Heart left ventricle (tissue), 16 donors: Measurements from ENCODE around the gene CLDN14. TPM values are rescaled to one million over a fixed set of nuclear protein-coding genes. Genes with fewer than 3 reads are reported as not detected.

Experiments
- ATAC-seq, 4 donors: fragments of 200-7000 bp; cut with Tn5 transposase; one replicate each; pipeline ENCODE4 v1.9.1; 2020 to 2022; ENCODE audit warnings: moderate library complexity in 4 of 4, mild to moderate bottlenecking in 3 of 4, moderate number of reproducible peaks in 1 of 4
- DNase-seq, 5 donors: peaks; one replicate each; pipeline ENCODE4 v3.0.0-alpha.2; 2020
- H3K27ac ChIP-seq, 12 donors: fragments of 200-600 bp; sonication (generic) in 4 of 12; one replicate each; pipeline versions ENCODE4 v1.5.0 to v1.8.0; 2016 to 2022; ENCODE audit warnings: mild to moderate bottlenecking in 2 of 12
- H3K27me3 ChIP-seq, 9 donors: fragments of 200-600 bp; sonication (generic) in 2 of 9; one replicate each; pipeline versions ENCODE4 v1.5.1 to v1.8.0; 2016 to 2022; ENCODE audit warnings: mild to moderate bottlenecking in 3 of 9
- H3K36me3 ChIP-seq, 9 donors: fragments of 200-600 bp; sonication (generic) in 2 of 9; one replicate each; pipeline versions ENCODE4 v1.5.0 to v1.8.0; 2018 to 2022; ENCODE audit warnings: mild to moderate bottlenecking in 2 of 9
- H3K4me1 ChIP-seq, 12 donors: fragments of 200-600 bp; sonication (generic) in 4 of 12; one replicate each; pipeline versions ENCODE4 v1.5.0 to v1.8.0; 2016 to 2022; ENCODE audit warnings: mild to moderate bottlenecking in 3 of 12
- H3K4me3 ChIP-seq, 12 donors: fragments of 200-600 bp; sonication (generic) in 4 of 12; one replicate each; pipeline versions ENCODE4 v1.5.0 to v1.8.0; 2017 to 2022; ENCODE audit warnings: mild to moderate bottlenecking in 9 of 12, moderate library complexity in 4 of 12
- H3K9me3 ChIP-seq, 12 donors: fragments of 200-600 bp; sonication (generic) in 4 of 12; one replicate each; pipeline versions ENCODE4 v1.5.0 to v1.8.0; 2016 to 2022; ENCODE audit warnings: mild to moderate bottlenecking in 1 of 12
- POLR2A ChIP-seq, 2 donors: fragments of 450-650 bp; IDR thresholded peaks; one replicate each; pipeline ENCODE4 v1.6.1; 2017; ENCODE audit warnings: antibody characterized with exemption in 2 of 2, mild to moderate bottlenecking in 2 of 2, moderate library complexity in 2 of 2
- WGBS, 4 donors: extraction: QIAGEN DNeasy Blood & Tissue Kit in 2 of 4; methylation state at CpG; one replicate each; pipeline versions ENCODE4 v1.1.5 to v1.1.7; 2013 to 2018; 5-methylcytosine and 5-hydroxymethylcytosine counted together
- intact Hi-C, 10 donors: fragments of 100-400 bp; cut with DNase I; formaldehyde crosslinking; loops; one replicate each; pipeline versions ENCODE4 v1.11.1 to v1.14.2; 2022
- polyA plus RNA-seq, 2 donors: library from polyadenylated mRNA; stranded (reverse); fragments of 200-250 nt; gene quantifications; one replicate each; pipeline ENCODE4 v1.2.3, GENCODE V29; 2013
- total RNA-seq, 9 donors: library from RNA; depleted of rRNA in 2 of 9; stranded (reverse); fragments of >200 nt in 2 of 9; fragmentation: NEBNext Ultra II Directional in 3 of 9; extraction: Animal tissue kit (Norgen Biotek cat#: 25700) in 3 of 9; gene quantifications; one replicate each; pipeline versions ENCODE4 v1.1.0 to v1.2.4, GENCODE V29; 2016 to 2023
- TF ChIP-seq, protein P1 (sequence below), 12 donors: fragments of 200-600 bp; sonication (generic) in 4 of 12; IDR thresholded peaks; one replicate each; pipeline versions ENCODE4 v1.5.0 to v1.8.0; 2018 to 2022; ENCODE audit warnings: antibody characterized with exemption in 12 of 12, mild to moderate bottlenecking in 5 of 12
- donor health status: ischemic (EF 13 %, LVEDD 7.1; RV severe dilation, severe dysfunction).
- donor health status: healthy with polysubstance abuse.
- donor health status: DM: no; HTN: yes; CAD: no.
- donor health status: DM: no; HTN: no; CAD: no.
- donor health status: ischemic (EF 25% LVEDD 6.9; RV normal size, moderate dysfunction).
- donor health status: ischemic (EF 25% LVEDD 5.7; RV mildly dilated, moderate dysfunction).
- donor health status: healthy.
- donor health status: DM: yes; HTN: yes; CAD: no.
- donor health status: ischemic (EF 35%, LVEDD 5.7; RV mildly dilated, moderate dysfunction).
- donor health status: nonischemic (EF 11% LVEDD 7.7; RV severe dilation, severe dysfunction).
- donor health status: DM: yes; HTN: yes; CAD: no.
- donor health status: PGD.
- donor health status: ischemic (EF 29% LVEDD 5.4; RV normal size, mild dysfunction).
- donor health status: nonischemic (EF 23%, LVEDD 6.1; RV moderate dilation, normal function).

Gene CLDN14
- total and polyA plus RNA-seq, 11 donors: not detected

DNA sequence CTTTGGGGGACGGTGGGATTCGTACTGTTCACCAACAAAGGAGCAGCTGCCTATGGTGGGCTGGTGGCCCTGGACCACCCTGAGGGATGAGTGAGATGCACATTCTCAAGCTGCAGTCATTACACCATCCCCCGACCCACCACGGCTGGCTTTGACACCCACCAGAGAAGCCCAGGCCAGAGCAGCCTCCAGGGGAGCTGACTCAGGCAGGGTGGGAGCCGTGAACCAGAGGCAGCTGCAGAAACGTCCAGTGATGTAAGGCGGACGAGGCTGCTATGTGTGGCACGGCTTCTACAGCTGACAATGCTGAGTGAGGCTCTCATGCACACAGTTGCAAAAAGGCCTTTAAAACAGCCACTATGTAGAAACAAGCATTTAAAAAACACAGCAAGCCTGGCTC, 54.6 kb downstream of the CLDN14 start:
- no peak overlapping the region for H3K4me3 ChIP-seq
- no peaks in the 10 kb centered on the region for H3K36me3 ChIP-seq
- TF ChIP-seq POLR2A (IDR thresholded peaks at IDR 0.05): no peak
- TF ChIP-seq, protein P1, sequence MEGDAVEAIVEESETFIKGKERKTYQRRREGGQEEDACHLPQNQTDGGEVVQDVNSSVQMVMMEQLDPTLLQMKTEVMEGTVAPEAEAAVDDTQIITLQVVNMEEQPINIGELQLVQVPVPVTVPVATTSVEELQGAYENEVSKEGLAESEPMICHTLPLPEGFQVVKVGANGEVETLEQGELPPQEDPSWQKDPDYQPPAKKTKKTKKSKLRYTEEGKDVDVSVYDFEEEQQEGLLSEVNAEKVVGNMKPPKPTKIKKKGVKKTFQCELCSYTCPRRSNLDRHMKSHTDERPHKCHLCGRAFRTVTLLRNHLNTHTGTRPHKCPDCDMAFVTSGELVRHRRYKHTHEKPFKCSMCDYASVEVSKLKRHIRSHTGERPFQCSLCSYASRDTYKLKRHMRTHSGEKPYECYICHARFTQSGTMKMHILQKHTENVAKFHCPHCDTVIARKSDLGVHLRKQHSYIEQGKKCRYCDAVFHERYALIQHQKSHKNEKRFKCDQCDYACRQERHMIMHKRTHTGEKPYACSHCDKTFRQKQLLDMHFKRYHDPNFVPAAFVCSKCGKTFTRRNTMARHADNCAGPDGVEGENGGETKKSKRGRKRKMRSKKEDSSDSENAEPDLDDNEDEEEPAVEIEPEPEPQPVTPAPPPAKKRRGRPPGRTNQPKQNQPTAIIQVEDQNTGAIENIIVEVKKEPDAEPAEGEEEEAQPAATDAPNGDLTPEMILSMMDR (IDR thresholded peaks at IDR 0.05): no peak
- peak overlapping the region in 1 of 12 donors; percentile 22 for H3K27ac ChIP-seq
- 75 to 85% (median 81%) methylated on average over 8 to 9 of the region's 9 CpGs for WGBS, 4 donors
- no peaks in the 10 kb centered on the region for H3K27me3 ChIP-seq
- H3K9me3 ChIP-seq: no peaks in the 10 kb centered on the region
- DNase-seq (peak in 2 of 5 donors; percentile 43 to 74), ATAC-seq (peak in 2 of 4 donors; percentile 7 to 61)
- intact Hi-C loops: loop anchor here in 3 of 10 donors (5.0 to 10.0 kb wide), 4 partner anchors 50 to 500 kb away; no protein-coding TSS in a partner anchor
- H3K4me1 ChIP-seq: peaks cover 0 to 26% (median 7%) of the 10 kb centered on the region in 12 donors

GRCh38 chr21:36424592-36424991, 55.3 kb downstream of the CLDN14 start:
- no peak overlapping the region for H3K4me3 ChIP-seq
- no peak for DNase-seq
- intact Hi-C loops: loop anchor here in 7 of 10 donors (5.0 to 10.0 kb wide), 6 partner anchors 50 to 508 kb away; no protein-coding TSS in a partner anchor
- ATAC-seq: no peak
- H3K27me3 ChIP-seq: no peaks in the 10 kb centered on the region
- WGBS, 4 donors: 95 to 98% (median 97%) methylated on average over 6 to 8 of the region's 8 CpGs
- no peaks in the 10 kb centered on the region for H3K9me3 ChIP-seq
- no peak for TF ChIP-seq POLR2A (IDR thresholded peaks at IDR 0.05)
- TF ChIP-seq, protein P1 (IDR thresholded peaks at IDR 0.05): no peak
- H3K27ac ChIP-seq: peak overlapping the region in 1 of 12 donors; percentile 10
- H3K4me1 ChIP-seq: peaks cover 0 to 25% (median 10%) of the 10 kb centered on the region in 12 donors
- H3K36me3 ChIP-seq: no peaks in the 10 kb centered on the region

DNA sequence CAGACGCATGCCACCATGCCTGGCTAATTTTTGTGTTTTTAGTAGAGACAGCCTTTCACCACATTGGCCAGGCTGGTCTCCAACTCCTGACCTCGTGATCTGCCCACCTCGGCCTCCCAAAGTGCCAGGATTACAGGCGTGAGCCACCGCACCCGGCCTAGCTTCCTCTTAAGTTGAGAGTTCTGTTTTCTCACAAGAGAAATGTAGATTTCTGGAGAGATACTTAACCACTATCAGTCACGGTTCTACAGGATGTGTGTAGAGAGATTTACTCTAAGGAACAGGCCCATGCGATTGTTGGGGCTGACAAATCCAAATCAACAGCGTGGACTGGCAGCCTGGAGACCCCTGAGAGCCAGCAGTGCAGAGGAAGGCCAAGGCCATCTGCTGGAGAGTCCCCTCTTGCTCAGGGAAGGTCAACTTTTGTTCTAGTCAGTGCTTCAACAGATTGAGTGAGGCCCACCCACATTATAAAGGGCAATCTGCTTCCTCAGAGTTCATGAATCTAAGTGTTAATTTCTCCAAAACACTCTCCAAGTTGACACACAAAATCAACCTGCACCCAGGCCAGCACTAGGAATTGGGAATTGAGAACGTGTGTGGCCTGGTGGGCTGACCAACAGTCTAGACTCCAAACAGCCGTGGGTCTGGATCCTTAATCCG, 56.0 kb downstream of the CLDN14 start:
- Histone ChIP-seq H3K9me3 (no peaks in the 10 kb centered on the region), H3K27ac (no peak overlapping the region), H3K27me3 (no peaks in the 10 kb centered on the region), H3K36me3 (no peaks in the 10 kb centered on the region), H3K4me3 (no peak overlapping the region), H3K4me1 (peaks cover 0 to 21% (median 7%) of the 10 kb centered on the region in 12 donors)
- WGBS, 4 donors: 89 to 93% (median 91%) methylated on average over 11 to 12 of the region's 12 CpGs
- intact Hi-C loops: loop anchor here in 7 of 10 donors (5.0 to 10.0 kb wide), 6 partner anchors 51 to 508 kb away; no protein-coding TSS in a partner anchor
- TF ChIP-seq, protein P1 (IDR thresholded peaks at IDR 0.05): no peak
- TF ChIP-seq POLR2A (IDR thresholded peaks at IDR 0.05): no peak
- ATAC-seq (no peak), DNase-seq (no peak)

DNA sequence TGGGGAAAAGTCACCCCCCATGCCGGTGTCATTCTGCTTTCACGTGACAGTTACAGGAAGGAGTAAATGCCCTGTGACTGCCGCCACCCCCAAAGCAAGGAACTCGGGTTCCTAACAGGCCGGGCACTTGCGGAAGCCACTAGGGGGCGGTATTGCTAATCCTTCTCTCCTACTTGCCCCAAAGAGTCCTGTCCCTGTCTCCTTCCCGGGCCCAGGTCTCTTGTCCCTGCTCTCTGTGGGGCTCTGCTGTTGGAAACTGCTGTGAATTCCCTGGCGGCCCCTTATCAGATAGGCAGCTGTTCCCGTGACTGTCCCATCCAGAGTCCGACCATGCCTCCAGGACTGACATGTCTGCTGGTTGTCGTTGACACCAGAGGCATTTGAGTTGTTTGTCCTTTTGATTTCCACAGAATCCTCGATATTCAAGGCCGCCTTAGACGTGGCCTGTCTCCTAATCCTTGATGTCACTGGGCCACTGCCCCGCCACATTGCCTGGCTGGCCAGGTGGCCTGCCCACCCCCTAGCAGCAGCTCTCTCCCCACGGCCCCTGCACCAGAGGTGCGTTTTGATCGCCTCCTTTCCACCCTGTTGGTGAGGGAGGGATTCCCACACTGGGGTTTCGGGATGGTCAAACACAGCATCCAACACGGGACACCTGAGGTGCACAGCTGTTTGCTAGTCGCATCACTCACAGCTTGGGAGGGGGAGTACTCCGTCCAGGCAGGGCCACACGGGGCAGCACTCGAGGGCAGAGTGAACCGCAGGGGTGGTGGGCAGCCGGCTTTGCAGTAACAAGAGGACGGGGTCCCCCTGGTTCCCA, 57.4 kb downstream of the CLDN14 start:
- Histone ChIP-seq H3K27me3 (no peaks in the 10 kb centered on the region), H3K4me3 (no peak overlapping the region), H3K36me3 (no peaks in the 10 kb centered on the region), H3K4me1 (peaks cover 0 to 21% (median 7%) of the 10 kb centered on the region in 12 donors), H3K27ac (no peak overlapping the region), H3K9me3 (no peaks in the 10 kb centered on the region)
- DNase-seq (peak in 4 of 5 donors; percentile 29 to 48 (median 40)), ATAC-seq (peak; percentile 14 to 46 (median 30))
- TF ChIP-seq, protein P1 (IDR thresholded peaks at IDR 0.05): peak; percentile 42 to 77 (median 62)
- TF ChIP-seq POLR2A (IDR thresholded peaks at IDR 0.05): no peak
- 42 to 51% (median 45%) methylated on average over 25 to 28 of the region's 28 CpGs for WGBS, 4 donors
- intact Hi-C loops: loop anchor here in 7 of 10 donors (5.0 to 10.0 kb wide), 6 partner anchors 52 to 510 kb away; no protein-coding TSS in a partner anchor
